AG10803 (cell line): Measurements from ENCODE around the gene HDHD5.

Source experiments
- DNase-seq: peaks from one replicate; pipeline ENCODE4 v3.0.0; 2010; ENCODE audit warnings: low read depth
- H3K4me3 ChIP-seq: 2 replicates; pipeline ENCODE4 v1.5.1; 2011; ENCODE audit warnings: mild to moderate bottlenecking, low read length, control low read depth
- CTCF ChIP-seq: conservative IDR thresholded peaks from 2 replicates; pipeline ENCODE4 v1.5.1; 2011; ENCODE audit warnings: mild to moderate bottlenecking, low read length, control low read depth, inconsistent platforms

The HDHD5 gene

GRCh38 chr22:17104336-17104935 lies 54.6 kb downstream of the HDHD5 start:
- DNase-seq, result no peak
- no peak overlapping the region for H3K4me3 ChIP-seq
- no peak for TF ChIP-seq CTCF

DNA sequence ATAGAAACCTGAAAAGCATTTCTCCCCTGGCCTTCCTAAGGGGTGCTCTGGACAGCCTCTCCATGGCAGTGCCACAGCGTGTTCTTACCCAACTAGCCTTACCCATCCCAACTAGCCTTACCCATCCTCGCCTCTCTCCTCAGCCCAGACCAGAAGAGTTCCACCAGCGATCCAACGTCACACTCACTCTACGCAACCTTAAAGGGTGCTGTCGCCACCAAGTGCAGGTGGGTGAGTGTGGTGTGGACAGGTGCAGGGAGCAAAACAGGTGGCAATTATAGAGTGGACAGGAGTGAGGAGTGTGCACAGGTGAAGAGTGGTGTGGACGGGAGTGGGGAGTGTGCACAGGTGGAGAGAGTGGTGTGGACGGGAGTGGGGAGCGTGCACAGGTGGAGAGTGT lies 55.7 kb downstream of the HDHD5 start:
- TF ChIP-seq CTCF, result no peak
- H3K4me3 ChIP-seq, result no peak overlapping the region
- DNase-seq, result no peak

DNA sequence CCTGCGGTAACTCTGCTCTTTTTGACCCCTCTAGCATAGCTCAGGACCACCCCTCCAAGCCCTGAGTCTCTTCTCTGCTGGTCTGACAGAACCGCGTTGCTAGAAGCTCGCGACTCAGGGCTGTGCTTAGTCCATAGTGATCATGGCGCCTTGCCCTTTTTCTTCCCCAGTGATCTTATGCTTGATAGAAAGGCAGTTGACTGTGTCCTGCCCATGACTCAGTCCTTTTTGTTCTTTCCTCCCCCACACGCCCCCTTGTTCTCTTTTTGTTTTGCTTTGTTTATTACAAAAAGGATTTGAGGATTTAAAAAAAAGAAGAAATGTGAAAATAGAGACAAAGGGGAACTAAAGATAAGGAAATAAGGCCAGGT lies 56.8 kb downstream of the HDHD5 start:
- no peak for DNase-seq
- H3K4me3 ChIP-seq, result no peak overlapping the region
- no peak for TF ChIP-seq CTCF

DNA sequence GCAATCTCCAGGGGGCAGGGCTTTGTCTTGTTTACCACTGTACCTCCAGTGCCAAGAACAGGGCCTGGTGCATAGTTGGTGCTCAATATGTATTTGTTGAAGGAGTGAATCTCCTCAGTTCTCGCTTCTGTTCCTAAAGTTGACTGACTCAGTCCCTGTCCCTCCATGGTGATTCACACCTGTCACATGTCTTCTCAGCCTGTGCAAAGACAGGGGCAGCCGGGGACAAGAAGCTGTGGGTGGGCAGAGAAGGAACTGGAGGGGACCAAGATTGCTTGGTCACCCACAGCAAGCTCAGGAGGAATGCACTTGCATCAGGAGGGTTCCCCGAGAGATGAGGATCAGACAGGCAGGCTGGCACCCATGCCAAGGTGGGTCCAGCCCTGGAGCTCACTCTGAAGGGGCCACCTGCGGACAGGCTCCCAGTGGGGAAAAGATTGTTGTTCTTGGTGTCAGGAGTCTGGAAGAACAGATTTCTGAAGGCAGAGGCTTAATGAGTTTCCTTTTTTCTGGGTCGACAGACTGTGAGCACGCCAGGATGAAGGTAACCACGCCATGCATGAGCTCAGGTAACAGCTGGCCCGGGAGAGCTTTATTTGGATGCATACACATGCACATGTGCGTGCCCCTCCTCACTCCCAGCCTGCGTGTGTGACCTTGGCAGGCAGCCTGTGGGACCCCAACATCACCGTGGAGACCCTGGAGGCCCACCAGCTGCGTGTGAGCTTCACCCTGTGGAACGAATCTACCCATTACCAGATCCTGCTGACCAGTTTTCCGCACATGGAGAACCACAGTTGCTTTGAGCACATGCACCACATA lies 57.4 kb downstream of the HDHD5 start:
- no peak for TF ChIP-seq CTCF
- no peak overlapping the region for H3K4me3 ChIP-seq
- DNase-seq, result no peak

GRCh38 chr22:17100621-17101020 lies 58.5 kb downstream of the HDHD5 start:
- no peak overlapping the region for H3K4me3 ChIP-seq
- no peak for DNase-seq
- no peak for TF ChIP-seq CTCF

- TF ChIP-seq CTCF, result no peak
- no peak overlapping the region for H3K4me3 ChIP-seq
- no peak for DNase-seq
These were observed 60.7 kb downstream of the HDHD5 start for GRCh38 chr22:17098379-17098819.

DNA sequence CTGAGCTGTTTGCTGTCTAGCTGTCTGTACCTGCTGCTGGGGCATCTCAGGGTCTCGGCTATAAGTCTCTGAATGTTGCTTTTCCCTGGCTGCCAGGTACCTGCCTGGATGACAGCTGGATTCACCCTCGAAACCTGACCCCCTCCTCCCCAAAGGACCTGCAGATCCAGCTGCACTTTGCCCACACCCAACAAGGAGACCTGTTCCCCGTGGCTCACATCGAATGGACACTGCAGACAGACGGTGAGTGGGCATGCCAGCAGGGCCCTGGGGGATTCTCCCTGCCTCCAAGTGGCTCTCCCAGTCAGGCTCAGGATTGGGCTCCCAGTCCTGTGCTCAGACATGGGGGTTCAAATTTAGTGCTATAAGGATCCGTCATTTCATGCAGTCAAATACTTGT lies 61.4 kb downstream of the HDHD5 start:
- no peak overlapping the region for H3K4me3 ChIP-seq
- TF ChIP-seq CTCF, result no peak
- no peak for DNase-seq
